Stimulated activated CD4-positive, alpha-beta T cell treated with anti-CD3 and anti-CD28 coated beads, Interleukin-15, amount 100 ng/mL, for 1 hour (primary cell): ENCODE results near the gene ARSB.
"Not testable (repeated sequence)": the region's sequence is repeated elsewhere in the genome, so short reads cannot be mapped to it uniquely, and the experiment has no call there.

ENCODE experiments used
- DNase-seq, 2 donors: peaks; one replicate each; pipeline ENCODE4 v3.0.0-alpha.2; 2020; ENCODE audit warnings: low read depth in 1 of 2, low spot score in 1 of 2

Gene ARSB

GRCh38 chr5:78905084-78905938, 79.8 kb downstream of the ARSB start:
- DNase-seq: no peak

- DNase-seq: no peak
These were observed 81.2 kb downstream of the ARSB start for GRCh38 chr5:78903861-78904260.

- no peak for DNase-seq
These were observed 81.8 kb downstream of the ARSB start for GRCh38 chr5:78903353-78903752.

GRCh38 chr5:78899922-78900362, 85.2 kb downstream of the ARSB start:
- no peak for DNase-seq

GRCh38 chr5:78896132-78896531, 89.0 kb downstream of the ARSB start:
- DNase-seq: no peak

GRCh38 chr5:78895616-78896015, 89.5 kb downstream of the ARSB start:
- DNase-seq: no peak

- DNase-seq: no peak
These were observed 91.0 kb downstream of the ARSB start for GRCh38 chr5:78893940-78894677.

- DNase-seq: no peak
These were observed 94.3 kb downstream of the ARSB start for GRCh38 chr5:78890667-78891379.

GRCh38 chr5:78889369-78890140, 95.6 kb downstream of the ARSB start:
- no peak for DNase-seq

- DNase-seq: no peak
These were observed 96.3 kb downstream of the ARSB start for GRCh38 chr5:78888580-78889368.

GRCh38 chr5:78887384-78888118, 97.6 kb downstream of the ARSB start:
- no peak for DNase-seq

GRCh38 chr5:78886341-78887230, 98.5 kb downstream of the ARSB start:
- no peak for DNase-seq

- no peak for DNase-seq
These were observed 103.2 kb downstream of the ARSB start for GRCh38 chr5:78881884-78882283.

- DNase-seq: no peak
These were observed 105.6 kb downstream of the ARSB start for GRCh38 chr5:78879516-78879915.

GRCh38 chr5:78866076-78866475, 119.0 kb downstream of the ARSB start:
- DNase-seq: not testable (repeated sequence)

- no peak for DNase-seq
These were observed 126.7 kb downstream of the ARSB start for GRCh38 chr5:78858364-78858763.

- DNase-seq: no peak
These were observed 130.1 kb downstream of the ARSB start for GRCh38 chr5:78855026-78855425.

GRCh38 chr5:78851891-78852290, 133.2 kb downstream of the ARSB start:
- DNase-seq: not testable (repeated sequence)
